Amygdala (tissue), 56 donors: Measurements from ENCODE around the gene GNB2.
"Not testable (repeated sequence)": the region's sequence is repeated elsewhere in the genome, so short reads cannot be mapped to it uniquely, and the experiment has no call there.

ENCODE experiments used
- DNase-seq, 56 donors: peaks; one replicate each; lab custom pipeline; 2025; lab: John Stamatoyannopoulos, UW

GNB2 gene

GRCh38 chr7:100692578-100692961, 19.0 kb downstream of the GNB2 start:
- DNase-seq: no peak

- DNase-seq: no peak
Measured at GRCh38 chr7:100693312-100694097, 20.0 kb downstream of the GNB2 start.

GRCh38 chr7:100694098-100694745, 20.7 kb downstream of the GNB2 start, which contains the start of gene GIGYF1:
Gene GIGYF1, minus strand, starts transcription at chr7:100694250. Its CDS starts 6,012 bp downstream, at chr7:100688238.
- DNase-seq: peak in 48 of 56 donors; percentile 10 to 84 (median 60)

DNA sequence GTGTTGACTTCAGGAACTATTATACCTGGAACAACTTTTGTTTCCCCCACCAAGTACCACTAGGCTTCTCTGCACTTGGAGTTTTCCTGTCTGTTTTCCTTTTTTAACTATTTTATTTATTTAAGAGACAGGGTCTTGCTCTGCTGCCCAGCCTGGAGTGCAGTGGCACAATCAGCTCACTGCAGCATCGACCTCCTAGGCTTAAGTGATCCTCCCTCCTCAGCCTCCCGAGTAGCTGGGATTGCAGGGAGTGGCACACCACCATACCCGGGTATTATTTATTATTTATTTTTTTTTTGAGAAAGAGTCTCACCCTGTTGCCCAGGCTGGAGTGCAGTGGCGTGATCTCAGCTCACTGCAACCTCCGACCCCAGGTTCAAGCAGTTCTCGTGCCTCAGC, 22.6 kb downstream of the GNB2 start:
- DNase-seq: no peak

- no peak for DNase-seq
Measured at GRCh38 chr7:100699018-100699417, 25.5 kb downstream of the GNB2 start.

DNA sequence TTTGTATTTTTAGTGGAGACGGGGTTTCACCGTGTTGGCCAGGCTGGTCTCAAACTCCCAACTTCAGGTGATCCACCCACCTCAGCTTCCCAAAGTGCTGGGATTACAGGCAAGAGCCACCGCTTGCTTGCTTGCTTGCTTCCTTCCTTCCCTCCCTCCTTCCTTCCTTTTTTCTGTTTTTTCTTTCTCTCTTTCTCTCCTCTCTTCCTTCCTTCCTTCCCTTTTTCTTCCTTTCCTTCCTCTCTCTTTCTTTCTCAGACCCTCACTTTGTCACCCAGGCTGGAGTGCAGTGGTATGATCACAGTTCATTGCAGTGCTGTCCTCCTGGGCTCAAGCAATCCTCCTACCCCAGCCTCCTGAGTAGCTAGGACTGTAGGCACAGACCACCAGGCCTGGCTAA, 27.5 kb downstream of the GNB2 start:
- not testable (repeated sequence) for DNase-seq

- peak in 50 of 56 donors; percentile 10 to 84 (median 62) for DNase-seq
Measured at GRCh38 chr7:100705320-100705752, 31.8 kb downstream of the GNB2 start.

DNA sequence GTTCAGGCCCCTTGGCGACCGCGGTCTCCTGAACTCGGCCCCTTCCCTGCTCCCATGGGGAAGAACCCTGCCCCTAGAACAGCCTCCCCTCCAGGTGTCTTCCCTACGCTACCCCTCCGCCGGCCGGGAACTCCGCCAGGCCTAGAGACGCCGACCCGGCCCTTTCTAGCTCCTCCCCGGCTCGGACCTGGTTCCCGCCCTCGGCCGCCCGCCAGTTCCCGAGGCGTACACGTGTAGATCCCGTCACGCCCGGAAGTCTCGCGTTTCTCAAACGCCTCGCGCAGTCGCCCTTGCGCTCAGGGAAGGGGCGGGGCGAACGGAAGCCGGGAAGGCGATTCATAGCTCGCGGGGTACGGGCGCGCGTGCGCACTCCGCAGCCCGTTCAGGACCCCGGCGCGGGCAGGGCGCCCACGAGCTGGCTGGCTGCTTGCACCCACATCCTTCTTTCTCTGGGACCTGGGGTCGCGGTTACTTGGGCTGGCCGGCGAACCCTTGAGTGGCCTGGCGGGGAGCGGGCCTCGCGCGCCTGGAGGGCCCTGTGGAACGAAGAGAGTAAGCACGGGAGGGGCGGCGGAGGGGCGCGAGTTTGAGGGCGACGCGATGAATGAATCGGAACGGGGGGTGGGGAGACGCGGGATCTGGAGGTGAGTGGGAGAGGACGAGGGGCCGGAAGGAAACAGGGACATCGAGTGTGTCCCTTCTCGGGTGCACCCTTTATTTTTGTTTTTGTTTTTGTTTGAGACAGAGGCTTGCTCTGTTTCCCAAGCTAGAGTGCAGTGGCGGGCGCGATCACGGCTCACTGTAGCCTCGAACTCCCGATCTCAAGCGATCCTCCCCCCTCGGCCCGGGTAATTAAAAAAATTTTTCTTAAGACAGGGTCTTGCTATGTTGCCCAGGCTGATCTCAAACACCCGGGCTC, 32.5 kb downstream of the GNB2 start, which contains the start of gene POP7:
Gene POP7 (plus strand): TSS at position 369 of the 919 bp plus-strand sequence. CDS start 710 bp downstream, outside the sequence.
- peak; percentile 68 to 98 (median 92) for DNase-seq

GRCh38 chr7:100706672-100707311, 33.3 kb downstream of the GNB2 start:
- DNase-seq: peak in 4 of 56 donors; percentile 11 to 37 (median 24)

DNA sequence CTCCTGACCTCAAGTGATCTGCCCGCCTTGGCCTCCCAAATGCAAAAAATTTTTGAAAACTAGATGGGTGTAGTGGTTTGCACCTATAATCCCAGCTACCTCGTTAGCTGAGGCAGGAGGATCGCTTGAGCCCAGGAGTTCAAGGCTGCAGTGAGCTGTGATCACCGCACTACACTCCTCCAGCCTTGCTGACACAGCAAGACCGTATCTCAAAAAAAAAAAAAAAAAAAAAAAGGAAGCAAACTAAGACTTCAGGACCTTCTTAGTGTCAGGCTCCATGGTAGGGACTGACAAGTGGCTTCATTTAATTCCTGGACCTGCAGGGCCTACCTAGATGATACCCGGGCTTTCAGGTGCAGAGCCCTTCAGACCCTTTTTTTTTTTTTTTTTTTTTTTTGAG, 34.9 kb downstream of the GNB2 start:
- no peak for DNase-seq

GRCh38 chr7:100710452-100710851, 36.9 kb downstream of the GNB2 start:
- no peak for DNase-seq

DNA sequence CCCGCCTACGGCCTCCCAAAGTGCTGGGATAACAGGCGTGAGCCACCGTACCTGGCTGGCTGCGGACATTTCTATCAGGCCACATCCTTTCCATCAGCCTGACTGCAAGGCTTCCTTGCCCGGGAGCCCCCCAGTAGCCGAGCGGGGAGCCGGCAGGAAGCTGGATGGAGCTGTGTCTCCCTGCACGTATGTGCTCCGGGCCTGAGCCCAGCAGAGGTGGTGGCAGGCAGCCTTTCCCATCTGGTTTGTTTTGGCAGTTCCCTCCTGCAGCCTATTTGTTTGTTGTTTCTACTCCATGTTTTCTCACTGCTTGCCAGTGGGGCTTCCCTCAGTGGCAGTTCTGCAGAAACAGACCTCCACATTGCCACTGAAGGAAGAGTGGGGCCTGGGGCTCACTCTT, 37.8 kb downstream of the GNB2 start:
- DNase-seq: peak in 3 of 56 donors; percentile 1 to 26 (median 10)

DNA sequence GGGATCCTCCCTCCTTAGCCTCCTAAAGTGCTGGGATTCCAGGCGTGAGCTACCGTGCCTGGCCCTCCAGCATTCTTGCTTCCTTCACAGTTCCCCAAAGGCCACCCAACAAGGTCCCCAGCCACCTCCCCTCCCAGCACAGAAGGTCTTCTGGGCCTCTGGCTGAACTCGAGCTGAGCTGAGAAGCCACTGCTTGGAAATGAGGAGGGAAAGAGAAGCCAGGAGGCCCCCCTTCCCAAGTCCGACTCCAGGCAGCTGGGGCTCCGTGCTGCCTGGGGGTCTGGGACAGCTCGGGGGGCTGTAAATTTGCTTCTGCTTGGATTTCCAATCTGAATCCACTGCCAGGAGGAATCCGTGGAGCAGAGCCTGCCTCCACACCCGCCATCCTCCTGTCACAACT, 41.2 kb downstream of the GNB2 start:
- no peak for DNase-seq

GRCh38 chr7:100717073-100717472, 43.5 kb downstream of the GNB2 start:
- not testable (repeated sequence) for DNase-seq

- no peak for DNase-seq
Measured at GRCh38 chr7:100719523-100720278, 46.2 kb downstream of the GNB2 start.

DNA sequence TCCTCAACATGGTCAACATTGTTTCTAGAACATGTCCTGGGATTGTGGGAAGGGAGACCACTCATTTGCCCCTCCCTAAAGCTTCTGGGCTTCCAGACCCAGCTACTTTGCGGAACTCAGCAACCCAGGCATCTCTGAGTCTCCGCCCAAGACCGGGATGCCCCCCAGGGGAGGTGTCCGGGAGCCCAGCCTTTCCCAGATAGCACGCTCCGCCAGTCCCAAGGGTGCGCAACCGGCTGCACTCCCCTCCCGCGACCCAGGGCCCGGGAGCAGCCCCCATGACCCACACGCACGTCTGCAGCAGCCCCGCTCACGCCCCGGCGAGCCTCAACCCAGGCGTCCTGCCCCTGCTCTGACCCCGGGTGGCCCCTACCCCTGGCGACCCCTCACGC, 46.7 kb downstream of the GNB2 start, which contains the start of gene EPO:
Gene EPO (plus strand): TSS at position 190 of the 392 bp plus-strand sequence. CDS start 513 bp downstream, outside the sequence.
- no peak for DNase-seq

- DNase-seq: no peak
Measured at GRCh38 chr7:100720671-100721504, 47.3 kb downstream of the GNB2 start.

DNA sequence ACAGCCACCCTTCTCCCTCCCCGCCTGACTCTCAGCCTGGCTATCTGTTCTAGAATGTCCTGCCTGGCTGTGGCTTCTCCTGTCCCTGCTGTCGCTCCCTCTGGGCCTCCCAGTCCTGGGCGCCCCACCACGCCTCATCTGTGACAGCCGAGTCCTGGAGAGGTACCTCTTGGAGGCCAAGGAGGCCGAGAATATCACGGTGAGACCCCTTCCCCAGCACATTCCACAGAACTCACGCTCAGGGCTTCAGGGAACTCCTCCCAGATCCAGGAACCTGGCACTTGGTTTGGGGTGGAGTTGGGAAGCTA, 47.9 kb downstream of the GNB2 start:
- DNase-seq: no peak
